Measurements from ENCODE around the gene RFWD3.

DNA sequence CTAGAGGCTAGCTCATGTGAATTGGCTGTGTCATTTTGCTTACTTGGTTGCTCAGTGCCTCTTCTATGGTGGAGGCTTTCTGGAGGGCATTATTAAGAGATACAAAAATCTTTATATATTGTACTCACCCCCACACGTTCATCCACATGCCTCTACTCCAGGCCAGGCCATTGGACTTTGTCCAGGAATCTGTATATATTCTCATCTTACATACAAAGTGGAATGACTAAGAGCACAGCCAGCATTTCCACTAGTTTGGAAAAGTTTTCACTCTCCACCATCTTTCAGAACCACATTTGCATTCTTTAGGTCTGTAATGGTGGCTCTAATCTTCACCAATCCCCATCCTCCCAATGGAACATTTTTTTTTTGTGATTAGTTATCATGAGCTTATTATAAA, 55.0 kb downstream of the RFWD3 start:
- TF ChIP-seq POLR2A (IDR thresholded peaks at IDR 0.05), result no peak
- TF ChIP-seq, protein P1, sequence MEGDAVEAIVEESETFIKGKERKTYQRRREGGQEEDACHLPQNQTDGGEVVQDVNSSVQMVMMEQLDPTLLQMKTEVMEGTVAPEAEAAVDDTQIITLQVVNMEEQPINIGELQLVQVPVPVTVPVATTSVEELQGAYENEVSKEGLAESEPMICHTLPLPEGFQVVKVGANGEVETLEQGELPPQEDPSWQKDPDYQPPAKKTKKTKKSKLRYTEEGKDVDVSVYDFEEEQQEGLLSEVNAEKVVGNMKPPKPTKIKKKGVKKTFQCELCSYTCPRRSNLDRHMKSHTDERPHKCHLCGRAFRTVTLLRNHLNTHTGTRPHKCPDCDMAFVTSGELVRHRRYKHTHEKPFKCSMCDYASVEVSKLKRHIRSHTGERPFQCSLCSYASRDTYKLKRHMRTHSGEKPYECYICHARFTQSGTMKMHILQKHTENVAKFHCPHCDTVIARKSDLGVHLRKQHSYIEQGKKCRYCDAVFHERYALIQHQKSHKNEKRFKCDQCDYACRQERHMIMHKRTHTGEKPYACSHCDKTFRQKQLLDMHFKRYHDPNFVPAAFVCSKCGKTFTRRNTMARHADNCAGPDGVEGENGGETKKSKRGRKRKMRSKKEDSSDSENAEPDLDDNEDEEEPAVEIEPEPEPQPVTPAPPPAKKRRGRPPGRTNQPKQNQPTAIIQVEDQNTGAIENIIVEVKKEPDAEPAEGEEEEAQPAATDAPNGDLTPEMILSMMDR (IDR thresholded peaks at IDR 0.05), result no peak

Data from right lobe of liver (tissue), 4 donors.